GM10266 (cell line): Measurements from ENCODE around the gene HECW1.
"Not testable (repeated sequence)": the region's sequence is repeated elsewhere in the genome, so short reads cannot be mapped to it uniquely, and the experiment has no call there.

Source experiments
- DNase-seq: peaks from one replicate; pipeline ENCODE4 v3.0.0; 2012; ENCODE audit errors: extremely low spot score
- TF ChIP-seq, protein P1 (sequence below): IDR thresholded peaks from 2 replicates; pipeline ENCODE4 v1.5.1; 2012; ENCODE audit warnings: mild to moderate bottlenecking, low read depth; ENCODE audit not compliant: control insufficient read depth, insufficient read depth; ENCODE audit errors: missing control alignments

The HECW1 gene

GRCh38 chr7:43328785-43329380 lies 216.4 kb downstream of the HECW1 start:
- TF ChIP-seq, protein P1, sequence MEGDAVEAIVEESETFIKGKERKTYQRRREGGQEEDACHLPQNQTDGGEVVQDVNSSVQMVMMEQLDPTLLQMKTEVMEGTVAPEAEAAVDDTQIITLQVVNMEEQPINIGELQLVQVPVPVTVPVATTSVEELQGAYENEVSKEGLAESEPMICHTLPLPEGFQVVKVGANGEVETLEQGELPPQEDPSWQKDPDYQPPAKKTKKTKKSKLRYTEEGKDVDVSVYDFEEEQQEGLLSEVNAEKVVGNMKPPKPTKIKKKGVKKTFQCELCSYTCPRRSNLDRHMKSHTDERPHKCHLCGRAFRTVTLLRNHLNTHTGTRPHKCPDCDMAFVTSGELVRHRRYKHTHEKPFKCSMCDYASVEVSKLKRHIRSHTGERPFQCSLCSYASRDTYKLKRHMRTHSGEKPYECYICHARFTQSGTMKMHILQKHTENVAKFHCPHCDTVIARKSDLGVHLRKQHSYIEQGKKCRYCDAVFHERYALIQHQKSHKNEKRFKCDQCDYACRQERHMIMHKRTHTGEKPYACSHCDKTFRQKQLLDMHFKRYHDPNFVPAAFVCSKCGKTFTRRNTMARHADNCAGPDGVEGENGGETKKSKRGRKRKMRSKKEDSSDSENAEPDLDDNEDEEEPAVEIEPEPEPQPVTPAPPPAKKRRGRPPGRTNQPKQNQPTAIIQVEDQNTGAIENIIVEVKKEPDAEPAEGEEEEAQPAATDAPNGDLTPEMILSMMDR = no peak

DNA sequence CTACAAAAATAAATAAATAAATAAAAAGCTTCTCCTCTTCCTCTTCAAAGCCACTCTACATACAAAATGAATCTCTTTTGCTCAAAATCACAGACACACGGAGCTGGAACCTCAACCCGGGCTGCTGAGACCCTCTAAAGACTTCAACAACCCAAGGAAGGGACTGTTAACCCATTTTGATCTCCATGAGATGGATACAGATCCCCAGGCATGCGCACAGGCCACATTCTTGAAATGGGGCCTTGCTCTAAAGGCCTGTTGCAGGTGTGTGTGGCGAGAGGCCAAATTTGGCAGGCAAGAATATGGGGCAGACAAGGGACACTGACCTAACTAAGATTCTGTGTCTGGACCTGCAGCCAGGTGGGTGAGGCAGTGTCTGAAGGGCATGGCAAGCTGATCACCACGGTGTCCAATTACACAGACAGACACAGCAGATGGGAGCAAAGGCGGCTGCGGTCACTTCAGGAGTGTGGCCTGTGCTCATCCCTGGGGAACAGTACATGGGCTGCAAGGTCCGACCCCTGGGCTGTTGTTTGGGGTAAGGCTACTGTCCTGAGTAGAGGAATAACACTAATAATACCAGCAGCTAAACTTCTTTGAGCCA lies 219.8 kb downstream of the HECW1 start:
- TF ChIP-seq, protein P1 = no peak
- no peak for DNase-seq

More at GRCh38 chr7:43328785-43329380, 216.4 kb downstream of the HECW1 start:
- DNase-seq = no peak

- TF ChIP-seq, protein P1 = no peak
- no peak for DNase-seq
Measured at GRCh38 chr7:43337191-43337590, 224.7 kb downstream of the HECW1 start.

DNA sequence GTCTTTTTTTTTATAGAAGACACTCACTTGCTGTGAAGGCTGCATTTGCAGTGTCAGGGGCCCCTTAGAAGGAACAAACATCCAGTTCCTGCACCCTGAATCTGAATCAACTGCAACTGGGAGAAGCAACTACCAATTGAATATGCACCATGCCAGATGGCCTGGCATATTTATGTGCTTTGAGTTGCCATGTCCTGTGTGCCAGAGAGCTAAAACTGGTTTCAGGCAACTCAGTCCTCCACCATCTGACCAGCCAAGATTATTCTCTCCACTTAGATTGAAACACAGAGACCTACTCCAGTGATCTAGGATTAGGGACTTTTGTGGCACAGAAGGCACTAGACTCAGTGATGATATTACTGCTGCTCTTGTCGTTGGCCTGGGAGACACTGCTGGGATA lies 225.4 kb downstream of the HECW1 start:
- no peak for DNase-seq
- TF ChIP-seq, protein P1 = no peak

DNA sequence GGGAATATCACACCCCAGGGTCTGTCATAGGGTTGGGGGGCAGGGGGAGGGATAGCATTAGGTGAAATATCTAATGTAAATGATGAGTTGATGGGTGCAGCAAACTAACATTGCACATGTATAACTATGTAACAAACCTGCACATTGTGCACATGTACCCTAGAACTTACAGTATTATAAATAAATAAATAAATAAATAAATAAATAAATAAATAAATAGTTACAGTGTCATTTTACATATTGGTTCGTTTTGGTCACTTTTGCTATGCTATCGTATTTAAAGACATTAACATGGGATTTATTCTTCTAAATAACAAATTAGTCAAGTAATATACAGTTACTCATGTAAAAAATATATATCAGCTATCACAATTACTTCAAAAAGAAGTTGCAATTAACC lies 228.7 kb downstream of the HECW1 start:
- no peak for DNase-seq
- TF ChIP-seq, protein P1 = no peak

DNA sequence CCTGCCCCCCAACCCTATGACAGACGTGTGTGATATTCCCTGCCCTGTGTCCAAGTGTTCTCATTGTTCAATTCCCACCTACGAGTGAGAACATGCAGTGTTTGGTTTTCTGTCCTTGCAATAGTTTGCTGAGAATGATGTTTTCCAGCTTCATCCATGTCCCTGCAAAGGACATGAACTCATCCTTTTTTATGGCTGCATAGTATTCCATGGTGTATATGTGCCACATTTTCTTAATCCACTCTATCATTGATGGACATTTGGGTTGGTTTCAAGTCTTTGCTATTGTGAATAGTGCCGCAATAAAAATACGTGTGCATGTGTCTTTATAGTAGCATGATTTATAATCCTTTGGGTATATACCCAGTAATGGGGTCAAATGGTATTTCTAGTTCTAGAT lies 231.0 kb downstream of the HECW1 start:
- DNase-seq = not testable (repeated sequence)

DNA sequence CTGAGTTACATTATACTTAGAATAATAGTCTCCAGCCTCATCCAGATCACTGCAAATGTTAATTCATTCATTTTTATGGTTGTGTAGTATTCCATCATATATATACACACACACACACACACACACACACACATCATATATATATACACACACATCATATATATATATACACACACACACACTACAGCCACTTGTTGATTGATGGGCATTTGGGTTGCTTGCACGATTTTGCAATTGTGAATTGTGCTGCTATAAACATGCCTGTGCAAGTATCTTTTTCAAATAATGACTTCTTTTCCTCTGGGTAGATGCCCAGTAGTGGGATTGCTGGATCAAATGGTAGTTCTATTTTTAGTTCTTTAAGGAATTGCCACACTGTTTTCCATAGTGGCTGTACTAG lies 233.2 kb downstream of the HECW1 start:
- DNase-seq = not testable (repeated sequence)

- TF ChIP-seq, protein P1 = no peak
- no peak for DNase-seq
Measured at GRCh38 chr7:43351683-43352082, 239.2 kb downstream of the HECW1 start.
